Spinal cord (tissue), 10 donors: ENCODE data around the gene DIO1. TPM values are rescaled to one million over a fixed set of nuclear protein-coding genes. Genes with fewer than 3 reads are reported as not detected.

ENCODE experiments used
- DNase-seq, 6 donors: peaks; one replicate each; pipeline versions ENCODE4 v3.0.0 to v3.0.0-alpha.2; 2013 to 2015; ENCODE audit warnings: low spot score in 6 of 6, low read depth in 4 of 6
- H3K27ac ChIP-seq: one replicate; pipeline ENCODE4 v1.5.1; 2013; ENCODE audit warnings: low read depth, low read length, control low read depth
- H3K27me3 ChIP-seq: one replicate; pipeline ENCODE4 v1.6.1; 2013; ENCODE audit warnings: low read length; ENCODE audit not compliant: control insufficient read depth, insufficient read depth
- H3K36me3 ChIP-seq: one replicate; pipeline ENCODE4 v1.6.1; 2013; ENCODE audit warnings: low read length; ENCODE audit not compliant: control insufficient read depth, insufficient read depth
- H3K4me1 ChIP-seq: one replicate; pipeline ENCODE4 v1.6.1; 2013; ENCODE audit warnings: low read length; ENCODE audit not compliant: control insufficient read depth, insufficient read depth
- H3K4me3 ChIP-seq: one replicate; pipeline ENCODE4 v1.5.1; 2013; ENCODE audit warnings: low read depth, low read length, control low read depth
- H3K9me3 ChIP-seq: one replicate; pipeline ENCODE4 v1.6.1; 2013; ENCODE audit warnings: low read length; ENCODE audit not compliant: control insufficient read depth, insufficient read depth
- WGBS: methylation state at CpG from one replicate; pipeline ENCODE4 v1.1.5; 2013; ENCODE audit warnings: missing lambda C conversion rate; ENCODE audit not compliant: insufficient coverage; 5-methylcytosine and 5-hydroxymethylcytosine counted together
- polyA plus RNA-seq, 2 donors: library from polyadenylated mRNA; unstranded; fragments of 120-200 nt; gene quantifications; one replicate each; pipeline ENCODE4 v1.2.1, GENCODE V29; 2013; ENCODE audit not compliant: insufficient read length in 2 of 2
- total RNA-seq, 2 donors: library from RNA; depleted of rRNA in 1 of 2; stranded (reverse); fragments of 120-200 nt in 1 of 2; fragments of >200 nt in 1 of 2; gene quantifications; one replicate each; pipeline versions ENCODE4 v1.2.3 to v1.2.4, GENCODE V29; 2013 to 2014
- donor health status: healthy.

DIO1 gene
- total and polyA plus RNA-seq, 4 donors: 0.11 to 0.57 TPM; not detected in 2

- peaks cover 14% of the 10 kb centered on the region for H3K4me1 ChIP-seq
Observed at GRCh38 chr1:53891678-53892077, 2.3 kb upstream of the DIO1 start.

DNA sequence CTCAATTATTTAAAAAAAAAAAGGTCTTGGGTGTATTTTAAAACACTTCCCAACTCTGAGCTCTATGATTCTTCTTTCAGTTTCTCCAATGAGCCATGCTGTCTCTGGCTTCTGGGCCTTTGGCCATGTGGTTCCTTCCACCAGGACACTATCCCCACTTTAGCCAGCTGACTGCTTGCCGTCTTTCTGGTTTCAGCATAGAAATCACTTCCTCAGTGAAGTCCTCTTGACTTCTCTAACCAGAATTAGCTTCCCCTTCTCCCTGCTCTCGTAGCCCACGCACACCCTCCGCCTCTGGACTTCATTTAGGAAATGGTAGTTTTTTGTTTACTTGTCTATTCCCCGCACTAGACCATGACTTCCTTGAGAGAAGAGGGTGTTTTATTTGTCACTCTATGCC is 1.1 kb upstream of the DIO1 start:
- 60% methylated on average over 1 of the region's 5 CpGs for WGBS
- H3K9me3 ChIP-seq: no peaks in the 10 kb centered on the region
- no peaks in the 10 kb centered on the region for H3K36me3 ChIP-seq
- no peak overlapping the region for H3K27ac ChIP-seq
- H3K27me3 ChIP-seq: no peaks in the 10 kb centered on the region
- H3K4me1 ChIP-seq: peaks cover 19% of the 10 kb centered on the region
- DNase-seq: peak in 1 of 6 donors; percentile 48
- H3K4me3 ChIP-seq: no peak overlapping the region

More at GRCh38 chr1:53891678-53892077, 2.3 kb upstream of the DIO1 start:
- H3K9me3 ChIP-seq: no peaks in the 10 kb centered on the region
- no peak for DNase-seq
- no CpG with 5 or more reads among the region's 2 CpGs for WGBS
- no peak overlapping the region for H3K4me3 ChIP-seq
- peaks cover 5% of the 10 kb centered on the region for H3K36me3 ChIP-seq
- no peaks in the 10 kb centered on the region for H3K27me3 ChIP-seq
- no peak overlapping the region for H3K27ac ChIP-seq

GRCh38 chr1:53894644-53895043 is 657 bp downstream of the DIO1 start:
- Histone ChIP-seq H3K9me3 (no peaks in the 10 kb centered on the region), H3K4me1 (peaks cover 28% of the 10 kb centered on the region), H3K27ac (no peak overlapping the region), H3K27me3 (no peaks in the 10 kb centered on the region), H3K36me3 (no peaks in the 10 kb centered on the region), H3K4me3 (no peak overlapping the region)
- DNase-seq: no peak
- 94% methylated on average over 5 of the region's 5 CpGs for WGBS

DNA sequence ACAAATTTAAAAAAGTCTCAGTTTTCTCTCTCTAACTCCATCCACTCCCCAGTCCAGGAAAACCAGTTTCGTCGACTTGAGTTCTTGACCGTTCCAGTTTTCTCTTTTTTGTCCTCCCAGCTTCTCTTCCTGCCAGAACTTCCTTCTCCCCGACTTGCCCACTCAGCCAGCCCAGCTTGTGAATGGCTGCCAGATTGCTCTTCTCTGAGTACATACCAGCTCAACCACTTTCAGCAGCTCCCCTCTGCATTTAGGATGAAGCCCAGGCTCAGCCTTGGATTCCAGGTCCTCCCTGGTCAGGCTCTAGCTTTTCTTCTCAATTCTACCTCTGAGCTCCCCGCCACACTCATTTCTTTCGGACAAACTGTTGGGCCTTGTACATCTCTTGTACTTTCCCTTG is 1.4 kb downstream of the DIO1 start:
- 82% methylated on average over 6 of the region's 6 CpGs for WGBS
- H3K36me3 ChIP-seq: no peaks in the 10 kb centered on the region
- no peak overlapping the region for H3K4me3 ChIP-seq
- no peak overlapping the region for H3K27ac ChIP-seq
- H3K4me1 ChIP-seq: peaks cover 29% of the 10 kb centered on the region
- no peaks in the 10 kb centered on the region for H3K9me3 ChIP-seq
- H3K27me3 ChIP-seq: no peaks in the 10 kb centered on the region
- no peak for DNase-seq

- peak in 2 of 6 donors; percentile 40 to 54 for DNase-seq
- Histone ChIP-seq H3K27me3 (no peaks in the 10 kb centered on the region), H3K9me3 (no peaks in the 10 kb centered on the region), H3K27ac (no peak overlapping the region), H3K36me3 (no peaks in the 10 kb centered on the region), H3K4me1 (peaks cover 26% of the 10 kb centered on the region), H3K4me3 (no peak overlapping the region)
- WGBS: 70% methylated on average over 2 of the region's 2 CpGs
Observed at GRCh38 chr1:53896635-53897229, 2.7 kb downstream of the DIO1 start.

- H3K4me3 ChIP-seq: no peak overlapping the region
- no peaks in the 10 kb centered on the region for H3K36me3 ChIP-seq
- DNase-seq: peak in 5 of 6 donors; percentile 40 to 85 (median 55)
- peaks cover 19% of the 10 kb centered on the region for H3K4me1 ChIP-seq
- H3K9me3 ChIP-seq: no peaks in the 10 kb centered on the region
- WGBS: no CpG with 5 or more reads among the region's 2 CpGs
- no peaks in the 10 kb centered on the region for H3K27me3 ChIP-seq
- peak overlapping the region; percentile 6 for H3K27ac ChIP-seq
Observed at GRCh38 chr1:53899206-53899628, 5.2 kb downstream of the DIO1 start.

DNA sequence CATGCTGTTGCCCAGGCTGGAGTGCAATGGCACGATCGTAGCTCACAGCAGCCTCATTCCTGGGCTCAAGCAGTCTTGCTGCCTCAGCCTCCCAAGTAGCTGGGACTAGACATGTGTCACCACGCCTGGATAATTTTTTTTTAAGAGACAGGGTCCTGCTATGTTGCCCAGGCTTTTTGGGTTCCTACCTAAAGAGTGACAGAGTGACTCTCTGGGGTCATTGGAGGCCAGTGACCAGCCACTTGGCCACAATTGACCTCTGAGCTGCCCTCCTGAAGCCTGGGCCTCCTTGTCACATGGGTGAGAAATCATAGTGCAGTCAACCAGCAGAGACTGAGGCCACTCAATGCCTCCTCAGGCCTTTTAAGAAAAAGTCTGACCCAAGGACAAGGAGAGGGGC is 5.7 kb downstream of the DIO1 start:
- Histone ChIP-seq H3K4me1 (peaks cover 19% of the 10 kb centered on the region), H3K4me3 (no peak overlapping the region), H3K36me3 (no peaks in the 10 kb centered on the region), H3K27ac (no peak overlapping the region), H3K9me3 (no peaks in the 10 kb centered on the region), H3K27me3 (no peaks in the 10 kb centered on the region)
- no peak for DNase-seq
- 89% methylated on average over 3 of the region's 3 CpGs for WGBS

- Histone ChIP-seq H3K36me3 (no peaks in the 10 kb centered on the region), H3K4me3 (no peak overlapping the region), H3K4me1 (peaks cover 17% of the 10 kb centered on the region), H3K9me3 (no peaks in the 10 kb centered on the region), H3K27ac (no peak overlapping the region), H3K27me3 (no peaks in the 10 kb centered on the region)
- DNase-seq: no peak
- 79% methylated on average over 4 of the region's 7 CpGs for WGBS
Observed at GRCh38 chr1:53902235-53903138, 8.5 kb downstream of the DIO1 start.

DNA sequence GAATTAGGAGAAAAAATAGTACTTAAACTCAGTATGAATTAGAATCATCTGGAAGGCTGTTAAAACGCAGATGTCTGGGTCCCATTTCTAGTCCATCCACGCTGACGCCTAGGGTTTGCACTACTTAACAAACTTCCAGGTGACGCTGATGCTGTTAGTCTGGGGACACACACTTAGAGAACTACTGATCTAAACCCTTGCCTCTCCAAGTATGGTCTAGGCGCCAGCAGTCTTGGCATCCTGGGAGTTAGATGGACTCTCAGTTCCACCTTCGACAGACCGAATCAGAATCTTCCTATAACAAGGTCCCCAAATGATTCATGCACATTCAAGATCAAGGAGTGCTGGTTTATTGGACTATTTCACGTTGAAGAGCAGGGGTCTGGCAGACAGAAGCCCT is 11.5 kb downstream of the DIO1 start:
- Histone ChIP-seq H3K4me3 (no peak overlapping the region), H3K4me1 (no peaks in the 10 kb centered on the region), H3K27me3 (no peaks in the 10 kb centered on the region), H3K9me3 (no peaks in the 10 kb centered on the region), H3K36me3 (no peaks in the 10 kb centered on the region), H3K27ac (no peak overlapping the region)
- 98% methylated on average over 6 of the region's 8 CpGs for WGBS
- no peak for DNase-seq

DNA sequence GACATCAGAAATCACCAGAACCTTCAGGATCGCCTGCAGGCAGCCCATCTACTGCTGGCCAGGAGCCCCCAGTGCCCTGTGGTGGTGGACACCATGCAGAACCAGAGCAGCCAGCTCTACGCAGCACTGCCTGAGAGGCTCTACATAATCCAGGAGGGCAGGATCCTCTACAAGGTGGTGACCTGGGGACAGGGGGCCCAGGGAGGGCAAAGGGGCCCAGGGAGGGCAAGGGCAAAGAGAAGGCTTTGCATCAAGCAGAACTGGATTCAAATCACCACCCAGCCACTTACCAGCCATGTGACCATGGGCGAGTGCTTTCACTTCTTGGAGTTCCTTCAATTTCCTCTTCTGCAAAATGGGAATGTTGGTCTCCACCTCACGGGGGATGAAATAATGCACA is 12.1 kb downstream of the DIO1 start:
- Histone ChIP-seq H3K9me3 (no peaks in the 10 kb centered on the region), H3K4me1 (no peaks in the 10 kb centered on the region), H3K27me3 (no peaks in the 10 kb centered on the region), H3K4me3 (no peak overlapping the region), H3K36me3 (no peaks in the 10 kb centered on the region), H3K27ac (no peak overlapping the region)
- DNase-seq: no peak
- 95% methylated on average over 4 of the region's 4 CpGs for WGBS
